HepG2 (cell line): Measurements from ENCODE around the gene SPACA4. TPM values are rescaled to one million over a fixed set of nuclear protein-coding genes. Genes with fewer than 3 reads are reported as not detected.
A peak's percentile ranks its signal among the peaks of the same experiment; 100 is the strongest.

Experiments
- CHCHD3 ChIP-seq: sonication (generic); formaldehyde crosslinking; IDR thresholded peaks from 2 replicates; pipeline ENCODE4 v1.8.0; 2022; ENCODE audit warnings: mild to moderate bottlenecking, missing genetic modification reagents, moderate library complexity
- HDAC6 ChIP-seq: fragments of 200-600 bp; sonication (generic); IDR thresholded peaks from 2 replicates; pipeline ENCODE4 v1.7.0; 2017; ENCODE audit warnings: mild to moderate bottlenecking, antibody characterized with exemption, low read length, low read depth
- JUND ChIP-seq: sonication (generic); formaldehyde crosslinking; IDR thresholded peaks from 2 replicates; pipeline ENCODE4 v1.8.0; 2022; ENCODE audit warnings: mild to moderate bottlenecking, missing genetic modification reagents
- MAFF ChIP-seq: IDR thresholded peaks from 2 replicates; pipeline ENCODE4 v1.6.1; 2011; ENCODE audit warnings: low read depth, low read length, improper control_type of control experiment
- MYC ChIP-seq: sonication (generic); formaldehyde crosslinking; IDR thresholded peaks from 2 replicates; pipeline ENCODE4 v1.9.0; 2021; ENCODE audit warnings: missing genetic modification reagents, borderline replicate concordance
- NR2F2 ChIP-seq: IDR thresholded peaks from 2 replicates; pipeline ENCODE4 v1.6.1; 2012; ENCODE audit warnings: low read depth, inconsistent platforms, borderline replicate concordance
- PHB2 ChIP-seq: fragments of 450-650 bp; IDR thresholded peaks from 2 replicates; pipeline ENCODE4 v1.6.1; 2018; ENCODE audit not compliant: partially characterized antibody
- PRPF4 ChIP-seq: fragments of 200-400 bp; formaldehyde crosslinking; IDR thresholded peaks from 2 replicates; pipeline ENCODE4 v1.6.1; 2016; ENCODE audit warnings: low read length, low read depth; ENCODE audit not compliant: poor library complexity, severe bottlenecking
- RBAK ChIP-seq: sonication (generic); formaldehyde crosslinking; IDR thresholded peaks from 2 replicates; pipeline ENCODE4 v1.5.1; 2020; ENCODE audit warnings: mild to moderate bottlenecking, missing genetic modification reagents
- SMAD1 ChIP-seq: sonication (generic); formaldehyde crosslinking; IDR thresholded peaks from 2 replicates; pipeline ENCODE4 v1.4.0; 2020; ENCODE audit warnings: missing genetic modification reagents, low read depth, mild to moderate bottlenecking, borderline replicate concordance
- SSRP1 ChIP-seq: IDR thresholded peaks from 2 replicates; pipeline ENCODE4 v1.6.1; 2016; ENCODE audit warnings: control low read depth
- STAT5B ChIP-seq: sonication (generic); formaldehyde crosslinking; IDR thresholded peaks from 2 replicates; pipeline ENCODE4 v1.4.0; 2020; ENCODE audit warnings: missing genetic modification reagents
- TERF1 ChIP-seq: sonication (generic); formaldehyde crosslinking; IDR thresholded peaks from 2 replicates; pipeline ENCODE4 v1.8.0; 2022; ENCODE audit warnings: mild to moderate bottlenecking, missing genetic modification reagents, moderate library complexity
- XRCC5 ChIP-seq: fragments of 200-400 bp; formaldehyde crosslinking; optimal IDR thresholded peaks from 2 replicates; pipeline ENCODE3; 2017; ENCODE audit warnings: mild to moderate bottlenecking, low read length
- ZFP36L1 ChIP-seq: sonication (generic); formaldehyde crosslinking; IDR thresholded peaks from 2 replicates; pipeline ENCODE4 v1.8.0; 2022; ENCODE audit warnings: mild to moderate bottlenecking, missing genetic modification reagents, moderate library complexity
- ZNF362 ChIP-seq: sonication (generic); formaldehyde crosslinking; IDR thresholded peaks from 2 replicates; pipeline ENCODE4 v1.4.0; 2020; ENCODE audit warnings: missing genetic modification reagents, mild to moderate bottlenecking, borderline replicate concordance
- ZNF496 ChIP-seq: sonication (generic); formaldehyde crosslinking; IDR thresholded peaks from 2 replicates; pipeline ENCODE4 v1.8.1; 2023; ENCODE audit warnings: mild to moderate bottlenecking, moderate library complexity, missing genetic modification reagents; ENCODE audit not compliant: insufficient replicate concordance
- ZNF557 ChIP-seq: sonication (generic); formaldehyde crosslinking; IDR thresholded peaks from 2 replicates; pipeline ENCODE4 v1.4.0; 2020; ENCODE audit warnings: missing genetic modification reagents
- ZNF607 ChIP-seq: sonication (generic); formaldehyde crosslinking; IDR thresholded peaks from 2 replicates; pipeline ENCODE4 v1.5.1; 2020; ENCODE audit warnings: missing genetic modification reagents, mild to moderate bottlenecking, borderline replicate concordance
- ZNF609 ChIP-seq: sonication (generic); formaldehyde crosslinking; IDR thresholded peaks from 2 replicates; pipeline ENCODE4 v1.4.0; 2020; ENCODE audit warnings: mild to moderate bottlenecking, missing genetic modification reagents, borderline replicate concordance
- polyA plus RNA-seq, 8 experiments: library from polyadenylated mRNA; depleted of rRNA in 3 of 8; stranded (reverse) in 7 of 8; unstranded in 1 of 8; fragments of >200 nt; fragmentation: Illumina TruSeq in 4 of 8; extraction: Trizol in 4 of 8; gene quantifications; 2 replicates each; pipeline versions ENCODE4 v1.2.1 to v1.2.3, GENCODE V29; 2011 to 2016; ENCODE audit warnings: low read depth in 4 of 8, missing spikeins in 1 of 8, mixed read lengths in 1 of 8; ENCODE audit not compliant: insufficient read depth in 1 of 8
- total RNA-seq, 5 experiments: library from RNA; depleted of rRNA; stranded (reverse); fragments of >200 nt; fragmentation: Illumina TruSeq; extraction: Trizol; gene quantifications; 2 replicates each; pipeline ENCODE4 v1.2.3, GENCODE V29; 2016; ENCODE audit warnings: low read depth in 1 of 5
- TF ChIP-seq, protein P1 (sequence below): IDR thresholded peaks from 2 replicates; pipeline ENCODE4 v1.6.1; 2016; ENCODE audit warnings: control low read depth

SPACA4 gene
- total and polyA plus RNA-seq, 2 of the 13 experiments (the other 11 are each of a cell fraction or from before 2014, with no cell fraction given): not detected

- TF ChIP-seq ZNF609 (CRISPR knock-in tag) (no peak), MYC (CRISPR knock-in tag) (no peak), XRCC5 (peak; percentile 84), HDAC6 (no peak), ZFP36L1 (CRISPR knock-in tag) (no peak), ZNF607 (CRISPR knock-in tag) (0 out of 2 replicates have a peak, but pooled peaks have one; percentile 34), JUND (no peak), PHB2 (no peak), MAFF (no peak), ZNF557 (CRISPR knock-in tag) (no peak), ZNF362 (CRISPR knock-in tag) (no peak), STAT5B (CRISPR knock-in tag) (no peak), ZNF496 (no peak), PRPF4 (no peak), RBAK (CRISPR knock-in tag) (no peak), CHCHD3 (CRISPR knock-in tag) (no peak), SSRP1 (CRISPR knock-in tag) (no peak), NR2F2 (no peak; the same call in 1 of the 2 replicates), SMAD1 (CRISPR knock-in tag) (no peak), TERF1 (CRISPR knock-in tag) (no peak)
- TF ChIP-seq, protein P1, sequence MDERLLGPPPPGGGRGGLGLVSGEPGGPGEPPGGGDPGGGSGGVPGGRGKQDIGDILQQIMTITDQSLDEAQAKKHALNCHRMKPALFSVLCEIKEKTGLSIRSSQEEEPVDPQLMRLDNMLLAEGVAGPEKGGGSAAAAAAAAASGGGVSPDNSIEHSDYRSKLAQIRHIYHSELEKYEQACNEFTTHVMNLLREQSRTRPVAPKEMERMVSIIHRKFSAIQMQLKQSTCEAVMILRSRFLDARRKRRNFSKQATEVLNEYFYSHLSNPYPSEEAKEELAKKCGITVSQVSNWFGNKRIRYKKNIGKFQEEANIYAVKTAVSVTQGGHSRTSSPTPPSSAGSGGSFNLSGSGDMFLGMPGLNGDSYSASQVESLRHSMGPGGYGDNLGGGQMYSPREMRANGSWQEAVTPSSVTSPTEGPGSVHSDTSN (CRISPR knock-in tag): no peak
Measured at GRCh38 chr19:48588670-48589401, 17.7 kb upstream of the SPACA4 start (continued).
